ENCODE measurements around the gene ALDH3A2.

Gene ALDH3A2

DNA sequence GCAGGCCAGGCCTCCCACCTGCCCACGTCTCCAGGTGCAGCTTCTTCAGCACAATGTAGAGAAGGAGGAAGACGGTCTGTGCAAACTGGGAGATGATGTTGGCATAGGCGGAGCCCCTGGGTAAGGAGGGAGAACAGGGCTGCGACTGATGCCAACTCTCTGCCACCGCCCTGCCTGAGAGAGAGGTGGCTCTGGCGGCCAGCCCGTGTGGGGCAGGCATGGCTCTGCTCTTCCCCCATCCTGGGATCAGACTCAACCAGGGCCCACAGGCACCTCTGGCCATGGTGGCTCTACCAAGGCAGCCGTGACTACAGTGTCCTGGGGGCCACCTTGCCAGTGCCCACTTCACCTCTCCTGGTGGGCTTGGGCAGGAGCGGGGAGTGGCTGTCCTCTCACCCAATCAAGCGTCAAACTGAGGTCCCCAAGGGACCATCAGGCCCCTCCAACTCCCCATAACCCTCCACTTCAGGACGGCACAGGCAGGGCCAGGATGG, 59.2 kb downstream of the ALDH3A2 start:
- TF ChIP-seq, protein P1, sequence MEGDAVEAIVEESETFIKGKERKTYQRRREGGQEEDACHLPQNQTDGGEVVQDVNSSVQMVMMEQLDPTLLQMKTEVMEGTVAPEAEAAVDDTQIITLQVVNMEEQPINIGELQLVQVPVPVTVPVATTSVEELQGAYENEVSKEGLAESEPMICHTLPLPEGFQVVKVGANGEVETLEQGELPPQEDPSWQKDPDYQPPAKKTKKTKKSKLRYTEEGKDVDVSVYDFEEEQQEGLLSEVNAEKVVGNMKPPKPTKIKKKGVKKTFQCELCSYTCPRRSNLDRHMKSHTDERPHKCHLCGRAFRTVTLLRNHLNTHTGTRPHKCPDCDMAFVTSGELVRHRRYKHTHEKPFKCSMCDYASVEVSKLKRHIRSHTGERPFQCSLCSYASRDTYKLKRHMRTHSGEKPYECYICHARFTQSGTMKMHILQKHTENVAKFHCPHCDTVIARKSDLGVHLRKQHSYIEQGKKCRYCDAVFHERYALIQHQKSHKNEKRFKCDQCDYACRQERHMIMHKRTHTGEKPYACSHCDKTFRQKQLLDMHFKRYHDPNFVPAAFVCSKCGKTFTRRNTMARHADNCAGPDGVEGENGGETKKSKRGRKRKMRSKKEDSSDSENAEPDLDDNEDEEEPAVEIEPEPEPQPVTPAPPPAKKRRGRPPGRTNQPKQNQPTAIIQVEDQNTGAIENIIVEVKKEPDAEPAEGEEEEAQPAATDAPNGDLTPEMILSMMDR (IDR thresholded peaks at IDR 0.05; ENCODE audit: low read depth, low read length, missing control alignments), result no peak
- H3K4me3 ChIP-seq (replicated peaks; ENCODE audit: low read depth, low read length), result no peak overlapping the region
- no peak for DNase-seq (ENCODE audit: extremely low read depth, low read depth)

DNA sequence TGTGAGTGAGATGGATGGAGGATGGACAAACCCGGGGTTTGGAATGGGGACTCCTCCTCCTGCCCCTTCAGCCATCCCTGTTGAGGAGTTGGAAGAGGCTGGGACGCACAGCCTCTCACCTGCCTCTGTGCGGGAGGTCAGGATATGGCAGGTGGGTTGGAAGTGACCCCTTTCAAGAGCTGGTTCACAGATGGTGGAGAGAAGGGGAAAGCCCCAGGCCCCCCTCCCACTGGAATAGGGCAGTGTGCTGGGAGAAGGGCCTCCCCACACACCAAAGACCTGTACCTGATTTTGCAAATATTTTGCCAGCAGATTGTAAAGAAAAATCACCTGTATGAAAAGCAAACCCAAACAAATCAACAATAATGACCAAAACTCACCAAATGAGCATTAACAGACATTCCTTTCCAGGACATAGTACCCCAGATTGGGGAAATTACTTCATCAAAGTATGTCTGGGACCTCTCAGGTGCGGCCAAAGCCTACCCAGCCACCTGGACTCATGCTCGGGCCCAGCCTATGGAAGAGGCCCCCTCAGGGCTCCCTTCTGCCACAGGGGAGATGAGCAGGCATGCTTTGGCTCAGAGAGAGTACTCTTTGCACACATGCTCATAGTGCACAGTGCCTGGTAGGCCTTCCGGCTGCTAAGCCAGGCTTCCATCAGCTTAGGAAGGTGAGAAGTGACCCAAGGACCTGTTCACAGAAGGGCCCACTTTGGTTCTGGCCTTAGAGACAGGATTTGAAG, 60.1 kb downstream of the ALDH3A2 start:
- no peak overlapping the region for H3K4me3 ChIP-seq (replicated peaks; ENCODE audit: low read depth, low read length)
- no peak for DNase-seq (ENCODE audit: extremely low read depth, low read depth)
- TF ChIP-seq, protein P1 (IDR thresholded peaks at IDR 0.05; ENCODE audit: low read depth, low read length, missing control alignments), result no peak

DNA sequence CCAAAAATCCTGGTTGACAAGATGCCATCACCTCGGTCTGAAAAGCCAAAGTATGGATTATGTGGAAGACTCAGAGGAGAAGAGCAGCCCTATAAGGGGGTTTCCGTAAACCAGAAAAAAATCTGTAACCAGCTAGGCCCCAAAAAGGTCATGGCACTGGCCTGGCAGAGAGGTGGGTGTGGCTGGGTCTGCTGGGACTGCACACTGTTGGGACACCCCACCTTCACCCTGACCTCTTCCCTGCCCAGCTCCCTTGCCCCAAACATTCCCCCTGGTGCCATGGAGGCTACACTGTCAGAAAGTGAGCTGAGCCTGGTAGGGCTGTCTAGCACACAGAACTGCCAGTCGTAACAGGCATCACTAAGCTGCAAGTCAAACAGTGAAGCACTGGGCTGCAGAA, 61.3 kb downstream of the ALDH3A2 start:
- no peak overlapping the region for H3K4me3 ChIP-seq (replicated peaks; ENCODE audit: low read depth, low read length)
- TF ChIP-seq, protein P1 (IDR thresholded peaks at IDR 0.05; ENCODE audit: low read depth, low read length, missing control alignments), result no peak
- no peak for DNase-seq (ENCODE audit: extremely low read depth, low read depth)

DNA sequence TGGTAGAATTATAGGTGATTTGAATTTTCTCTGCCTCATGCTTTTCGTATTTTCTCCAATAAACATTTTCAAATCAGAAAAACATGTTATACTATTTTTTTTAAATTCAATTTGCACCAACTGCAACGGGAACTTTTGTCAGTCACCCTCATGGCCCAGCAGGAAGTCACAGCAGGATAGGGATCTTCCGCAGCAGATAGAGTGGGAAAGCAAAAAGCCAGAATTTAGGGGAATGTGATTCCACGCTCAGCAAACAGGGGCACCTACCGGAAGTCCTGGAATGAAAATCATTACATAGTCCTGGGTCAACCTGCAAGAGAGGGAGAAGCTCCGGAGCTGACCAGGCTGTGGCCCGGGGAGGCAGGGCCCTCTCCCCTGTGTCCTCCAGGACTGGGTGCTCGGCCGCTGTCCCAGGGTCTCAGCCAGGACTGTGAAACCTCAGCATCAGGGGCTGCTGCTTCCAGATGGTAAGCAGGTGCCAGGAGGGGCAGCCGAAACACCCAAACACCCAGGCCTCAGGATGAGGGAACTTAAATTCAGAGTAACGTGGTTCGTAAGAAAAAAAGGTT, 64.0 kb downstream of the ALDH3A2 start:
- TF ChIP-seq, protein P1 (IDR thresholded peaks at IDR 0.05; ENCODE audit: low read depth, low read length, missing control alignments), result no peak
- DNase-seq (ENCODE audit: extremely low read depth, low read depth), result no peak
- no peak overlapping the region for H3K4me3 ChIP-seq (replicated peaks; ENCODE audit: low read depth, low read length)

DNA sequence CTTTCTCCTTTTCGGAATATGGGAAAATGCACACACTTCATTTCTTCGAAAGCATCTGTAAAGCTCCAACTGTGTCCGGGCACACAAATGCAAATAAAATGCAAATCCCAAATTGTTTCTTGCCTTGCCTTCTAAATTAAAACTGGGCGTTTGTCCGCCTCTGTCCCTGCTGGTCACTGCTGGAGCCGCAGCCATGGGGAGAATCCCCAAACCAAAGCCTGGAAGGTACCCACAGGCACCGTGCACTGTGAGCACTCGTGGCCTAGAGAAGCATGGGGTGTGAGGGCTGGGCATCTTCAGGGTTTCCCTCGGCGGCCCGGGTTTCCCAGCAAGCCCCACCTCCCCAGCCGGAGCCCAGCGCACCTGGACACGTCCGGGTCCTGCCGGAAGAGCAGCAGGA, 64.9 kb downstream of the ALDH3A2 start:
- H3K4me3 ChIP-seq (replicated peaks; ENCODE audit: low read depth, low read length), result no peak overlapping the region
- TF ChIP-seq, protein P1 (IDR thresholded peaks at IDR 0.05; ENCODE audit: low read depth, low read length, missing control alignments), result peak; percentile 8
- no peak for DNase-seq (ENCODE audit: extremely low read depth, low read depth)

DNA sequence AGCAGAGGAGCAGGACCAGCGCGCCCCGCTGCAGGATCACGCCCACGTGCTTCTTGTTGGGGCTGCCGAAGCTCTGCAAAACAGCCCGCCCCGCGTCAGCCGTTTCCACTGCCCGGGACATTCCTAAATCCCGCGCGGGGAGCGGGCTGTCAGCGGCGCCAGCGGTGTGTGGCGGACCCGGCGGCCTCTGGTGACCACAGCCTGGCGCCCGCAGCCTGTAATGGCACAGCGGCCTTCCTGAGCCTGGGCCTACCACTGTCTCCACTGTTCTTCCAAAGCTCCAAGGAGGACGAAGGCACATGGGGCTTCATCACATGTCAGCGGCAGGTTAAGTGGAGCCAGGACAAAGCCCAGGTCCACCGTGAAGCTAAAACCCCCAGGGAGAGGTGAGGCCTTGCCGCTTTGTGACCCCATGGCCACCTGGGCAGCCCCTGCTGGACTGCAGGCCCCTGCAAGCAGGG, 65.4 kb downstream of the ALDH3A2 start:
- H3K4me3 ChIP-seq (replicated peaks; ENCODE audit: low read depth, low read length), result no peak overlapping the region
- DNase-seq (ENCODE audit: extremely low read depth, low read depth), result no peak
- TF ChIP-seq, protein P1 (IDR thresholded peaks at IDR 0.05; ENCODE audit: low read depth, low read length, missing control alignments), result no peak
